ENCODE results near the gene GOLGA6L10.
"Not testable (repeated sequence)": the region's sequence is repeated elsewhere in the genome, so short reads cannot be mapped to it uniquely, and the experiment has no call there.

DNA sequence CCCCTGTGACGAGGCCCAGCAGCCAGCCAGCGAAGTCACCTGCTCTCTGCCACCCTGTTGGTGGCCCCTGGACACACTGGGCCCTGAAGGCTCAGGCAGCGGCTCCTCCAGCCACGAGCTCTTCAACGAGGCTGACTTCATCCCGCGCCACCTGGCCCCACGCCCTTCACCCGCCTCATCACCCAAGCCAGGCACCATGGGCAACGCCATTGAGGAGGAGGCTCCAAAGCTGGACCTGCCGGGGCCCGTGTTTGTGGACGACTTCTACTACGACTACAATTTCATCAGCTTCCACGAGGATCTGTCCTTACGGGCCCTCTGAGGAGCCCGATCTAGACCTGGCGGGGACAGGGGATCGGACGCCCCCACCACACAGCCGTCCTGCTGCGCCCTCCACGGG, 22.4 kb downstream of the GOLGA6L10 start:
- TF ChIP-seq, protein P1, sequence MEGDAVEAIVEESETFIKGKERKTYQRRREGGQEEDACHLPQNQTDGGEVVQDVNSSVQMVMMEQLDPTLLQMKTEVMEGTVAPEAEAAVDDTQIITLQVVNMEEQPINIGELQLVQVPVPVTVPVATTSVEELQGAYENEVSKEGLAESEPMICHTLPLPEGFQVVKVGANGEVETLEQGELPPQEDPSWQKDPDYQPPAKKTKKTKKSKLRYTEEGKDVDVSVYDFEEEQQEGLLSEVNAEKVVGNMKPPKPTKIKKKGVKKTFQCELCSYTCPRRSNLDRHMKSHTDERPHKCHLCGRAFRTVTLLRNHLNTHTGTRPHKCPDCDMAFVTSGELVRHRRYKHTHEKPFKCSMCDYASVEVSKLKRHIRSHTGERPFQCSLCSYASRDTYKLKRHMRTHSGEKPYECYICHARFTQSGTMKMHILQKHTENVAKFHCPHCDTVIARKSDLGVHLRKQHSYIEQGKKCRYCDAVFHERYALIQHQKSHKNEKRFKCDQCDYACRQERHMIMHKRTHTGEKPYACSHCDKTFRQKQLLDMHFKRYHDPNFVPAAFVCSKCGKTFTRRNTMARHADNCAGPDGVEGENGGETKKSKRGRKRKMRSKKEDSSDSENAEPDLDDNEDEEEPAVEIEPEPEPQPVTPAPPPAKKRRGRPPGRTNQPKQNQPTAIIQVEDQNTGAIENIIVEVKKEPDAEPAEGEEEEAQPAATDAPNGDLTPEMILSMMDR (IDR thresholded peaks at IDR 0.05; ENCODE audit: low read length), result not testable (repeated sequence)
- TF ChIP-seq EZH2 (optimal IDR thresholded peaks at IDR 0.05; ENCODE audit: low read depth, low read length), result not testable (repeated sequence)

All from MM.1S (cell line).